HCT116 (cell line): ENCODE measurements around the gene ICAM4. TPM values are rescaled to one million over a fixed set of nuclear protein-coding genes. Genes with fewer than 3 reads are reported as not detected.
A peak's percentile ranks its signal among the peaks of the same experiment; 100 is the strongest.

Experiments used
- ATAC-seq: fragments of 200-7000 bp; cut with Tn5 transposase; 2 replicates; pipeline ENCODE4 v1.9.1; 2020; ENCODE audit warnings: mild to moderate bottlenecking, moderate library complexity
- BruUV-seq: library from RNA; stranded (reverse); fragments of 400-500 nt; replicated peaks from 2 replicates; lab custom pipeline; 2021; lab: Mats Ljungman, UMichigan
- CTCF ChIA-PET: fragments of 300-600 bp; sonication (Branson Sonifier 250); formaldehyde crosslinking; loops from one replicate; lab custom pipeline; 2021; ENCODE audit warnings: antibody characterized with exemption; lab: Charles Lee
- POLR2A ChIA-PET: fragments of 300-600, 350-600 bp; sonication (Branson Sonifier 250); formaldehyde crosslinking; loops from one replicate; lab custom pipeline; 2021; ENCODE audit warnings: antibody characterized with exemption; lab: Charles Lee
- RAD21 ChIA-PET, 2 experiments: fragments of 300-600 bp; sonication (Branson Sonifier 250); formaldehyde crosslinking; loops; one replicate each; lab custom pipeline; 2023; ENCODE audit warnings: low total read pairs in 2 of 2; ENCODE audit not compliant: uncharacterized antibody in 2 of 2, unreplicated experiment in 2 of 2, low non-redundant PET in 1 of 2; lab: Charles Lee
- DNase-seq: peaks from one replicate; pipeline ENCODE4 v3.0.0-alpha.2; 2010; ENCODE audit warnings: low read depth, low spot score
- H2AFZ ChIP-seq: fragments of 200-600 bp; shearing (Covaris generic), sonication (generic); 2 replicates; pipeline ENCODE4 v1.6.1; 2017; ENCODE audit warnings: low read depth, mixed run types, mixed read lengths, antibody characterized with exemption, low read length; ENCODE audit not compliant: poor library complexity, severe bottlenecking
- H3K27ac ChIP-seq: 2 replicates; pipeline ENCODE4 v1.5.1; 2012; ENCODE audit warnings: low read depth, low read length
- H3K27me3 ChIP-seq: fragments of 200-600 bp; sonication (generic); 2 replicates; pipeline ENCODE4 v1.6.1; 2016; ENCODE audit warnings: mixed run types, low read length, mixed read lengths; ENCODE audit not compliant: insufficient read depth
- H3K36me3 ChIP-seq, 2 experiments: fragments of 200-500 bp in 1 of 2; fragments of 200-600 bp in 1 of 2; sonication (Bioruptor generic) in 1 of 2; sonication (generic) in 1 of 2; 2 replicates each; pipeline versions ENCODE4 v1.5.1 to v1.6.1; 2014 to 2016; ENCODE audit warnings: low read length in 2 of 2, inconsistent platforms in 1 of 2, mixed read lengths in 1 of 2, mixed run types in 1 of 2; ENCODE audit not compliant: insufficient read depth in 2 of 2, control insufficient read depth in 1 of 2
- H3K4me1 ChIP-seq, 2 experiments: fragments of 200-600 bp in 1 of 2; sonication (generic) in 1 of 2; 2 replicates each; pipeline versions ENCODE4 v1.5.1 to v1.6.1; 2012 to 2017; ENCODE audit warnings: low read length in 2 of 2, inconsistent platforms in 1 of 2, mild to moderate bottlenecking in 1 of 2, mixed read lengths in 1 of 2, mixed run types in 1 of 2, moderate library complexity in 1 of 2; ENCODE audit not compliant: insufficient read depth in 2 of 2, control insufficient read depth in 1 of 2
- H3K4me2 ChIP-seq: fragments of 200-600 bp; sonication (generic); 2 replicates; pipeline ENCODE4 v1.6.1; 2017; ENCODE audit warnings: mixed run types, low read length, mixed read lengths
- H3K4me3 ChIP-seq, 2 experiments: fragments of 200-600 bp in 1 of 2; sonication (generic) in 1 of 2; replicated peaks in 1 of 2; 2 replicates each; pipeline ENCODE4 v1.5.1; 2011 to 2016; ENCODE audit warnings: low read length in 2 of 2, control low read depth in 1 of 2, low read depth in 1 of 2, mild to moderate bottlenecking in 1 of 2, mixed read lengths in 1 of 2, mixed run types in 1 of 2
- H3K79me2 ChIP-seq: fragments of 200-600 bp; sonication (generic); 2 replicates; pipeline ENCODE4 v1.6.1; 2017; ENCODE audit warnings: mild to moderate bottlenecking, mixed run types, low read length, moderate library complexity, mixed read lengths; ENCODE audit not compliant: insufficient read depth
- H3K9ac ChIP-seq: fragments of 200-600 bp; sonication (generic); 2 replicates; pipeline ENCODE4 v1.6.1; 2016; ENCODE audit warnings: low read length, mixed read lengths
- H3K9me2 ChIP-seq: fragments of 200-600 bp; sonication (generic), shearing (Covaris generic); 2 replicates; pipeline ENCODE4 v1.6.1; 2017; ENCODE audit warnings: mixed run types, mild to moderate bottlenecking, moderate library complexity; ENCODE audit not compliant: insufficient read depth
- H3K9me3 ChIP-seq, 2 experiments: fragments of 200-500 bp in 1 of 2; fragments of 200-600 bp in 1 of 2; sonication (Bioruptor generic) in 1 of 2; sonication (generic) in 1 of 2; 2 replicates each; pipeline ENCODE4 v1.6.1; 2014 to 2017; ENCODE audit warnings: low read length in 2 of 2, mixed read lengths in 2 of 2, inconsistent platforms in 1 of 2, low read depth in 1 of 2, mild to moderate bottlenecking in 1 of 2, mixed run types in 1 of 2, moderate library complexity in 1 of 2; ENCODE audit not compliant: control insufficient read depth in 1 of 2, insufficient read depth in 1 of 2
- H4K20me1 ChIP-seq: fragments of 200-600 bp; sonication (generic), shearing (Covaris generic); 2 replicates; pipeline ENCODE4 v1.6.1; 2017; ENCODE audit warnings: mixed run types, mild to moderate bottlenecking, moderate library complexity; ENCODE audit not compliant: insufficient read depth
- CBX3 ChIP-seq: IDR thresholded peaks from 2 replicates; pipeline ENCODE4 v1.6.1; 2012; ENCODE audit warnings: low read depth
- CEBPB ChIP-seq: IDR thresholded peaks from 2 replicates; pipeline ENCODE4 v1.6.1; 2012; ENCODE audit warnings: low read depth
- ELF1 ChIP-seq: IDR thresholded peaks from 2 replicates; pipeline ENCODE4 v1.6.1; 2012; ENCODE audit warnings: low read depth, borderline replicate concordance
- EZH2 ChIP-seq: fragments of 200-600 bp; sonication (generic); IDR thresholded peaks from 2 replicates; pipeline ENCODE4 v1.6.1; 2017; ENCODE audit warnings: antibody characterized with exemption, mixed run types
- EZH2phosphoT487 ChIP-seq: fragments of 200-600 bp; IDR thresholded peaks from 2 replicates; pipeline ENCODE4 v1.6.1; 2018; ENCODE audit warnings: antibody characterized with exemption, borderline replicate concordance
- FOSL1 ChIP-seq: IDR thresholded peaks from 2 replicates; pipeline ENCODE4 v1.6.1; 2012; ENCODE audit warnings: low read depth
- POLR2A ChIP-seq: IDR thresholded peaks from 2 replicates; pipeline ENCODE4 v1.7.0; 2011; ENCODE audit warnings: borderline replicate concordance; ENCODE audit not compliant: insufficient read depth, insufficient read length; ENCODE audit errors: extremely low read depth
- POLR2AphosphoS5 ChIP-seq: IDR thresholded peaks from 2 replicates; pipeline ENCODE4 v1.6.1; 2011; ENCODE audit warnings: mild to moderate bottlenecking, low read depth, low read length, moderate library complexity
- SRF ChIP-seq: IDR thresholded peaks from 2 replicates; pipeline ENCODE4 v1.6.1; 2012; ENCODE audit warnings: low read depth
- TCF7L2 ChIP-seq: IDR thresholded peaks from 2 replicates; pipeline ENCODE4 v1.7.0; 2011; ENCODE audit warnings: borderline replicate concordance, inconsistent platforms; ENCODE audit not compliant: insufficient read depth, insufficient read length; ENCODE audit errors: extremely low read depth
- YY1 ChIP-seq: IDR thresholded peaks from 2 replicates; pipeline ENCODE4 v1.6.1; 2011; ENCODE audit warnings: low read length, low read depth, moderate library complexity, mild to moderate bottlenecking; ENCODE audit not compliant: insufficient replicate concordance; ENCODE audit errors: extremely low read depth
- ZFX ChIP-seq: fragments of 450-650 bp; IDR thresholded peaks from 2 replicates; pipeline ENCODE4 v1.6.1; 2017
- ZNF274 ChIP-seq: fragments of 200-500 bp; sonication (Bioruptor generic); IDR thresholded peaks from 2 replicates; pipeline ENCODE4 v1.6.1; 2014; ENCODE audit warnings: mild to moderate bottlenecking, low read depth, low read length, inconsistent platforms
- intact Hi-C: fragments of 100-400 bp; cut with micrococcal nuclease; formaldehyde crosslinking; loops from 2 replicates; pipeline ENCODE4 v1.10.0; 2022
- total RNA-seq: library from RNA; stranded (reverse); gene quantifications from one replicate; pipeline ENCODE4 v1.2.1, GENCODE V29; 2021; ENCODE audit not compliant: unreplicated experiment
- TF ChIP-seq, protein P1 (sequence below): IDR thresholded peaks from 2 replicates; pipeline ENCODE4 v1.6.1; 2011; ENCODE audit warnings: mild to moderate bottlenecking, low read length, moderate library complexity; ENCODE audit not compliant: insufficient replicate concordance; ENCODE audit errors: extremely low read depth
- TF ChIP-seq, protein P2 (sequence below): IDR thresholded peaks from 2 replicates; pipeline ENCODE4 v1.6.1; 2012

ICAM4 gene
- total RNA-seq, 1 experiment from 2014 or later = not detected

DNA sequence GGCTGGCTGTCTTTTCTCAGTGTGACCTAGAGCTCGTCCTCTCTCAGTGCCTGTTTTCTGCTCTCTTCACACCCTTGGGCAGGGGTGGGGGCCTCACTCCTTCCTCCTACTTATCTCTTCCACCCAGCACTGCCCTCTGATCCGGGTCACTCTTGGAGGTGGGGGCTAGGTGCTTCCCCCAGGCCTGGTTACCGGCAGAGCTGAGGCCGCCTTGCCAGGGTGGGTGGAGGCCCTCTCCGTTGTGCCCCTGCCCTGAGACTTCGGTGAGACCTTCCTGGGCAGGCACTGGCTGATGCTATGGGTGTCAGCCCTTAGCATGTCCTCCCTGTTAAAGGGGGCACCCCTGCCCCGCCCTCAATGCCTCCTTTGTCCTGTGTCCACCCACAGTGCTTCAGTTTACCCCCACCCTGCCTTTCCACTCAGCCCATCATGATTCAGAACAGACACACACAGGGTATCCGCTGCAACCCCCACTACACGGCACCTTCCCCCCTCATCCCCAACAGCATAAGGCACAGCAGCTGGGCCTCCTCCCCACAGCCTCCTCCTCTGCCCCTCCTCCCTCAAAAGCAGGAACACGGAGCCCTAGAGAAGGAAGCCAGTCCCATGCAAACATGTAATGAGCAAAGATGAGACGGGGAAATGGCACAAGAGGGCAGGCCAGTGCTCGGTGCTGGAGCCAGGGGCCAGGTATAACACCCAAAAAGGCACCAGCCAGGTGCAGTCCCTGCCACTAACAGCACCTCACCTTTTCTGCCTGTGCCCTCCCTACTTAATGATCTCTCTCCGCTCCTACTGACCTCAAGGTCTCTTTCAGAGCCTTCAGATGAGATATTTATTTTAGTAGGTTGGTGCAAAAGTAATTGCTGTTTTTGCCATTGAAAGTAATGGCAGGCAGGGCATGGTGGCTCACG, 13.0 kb downstream of the ICAM4 start:
- H3K4me3 ChIP-seq = no peak overlapping the region
- ChIA-PET RAD21 (no interaction called here), CTCF (no interaction called here), POLR2A (interaction anchor here (1.5 kb wide), 1 partner anchor 10 kb away, joined by 5 read pairs; the partner anchor contains the start of gene ICAM5)
- DNase-seq (no peak), ATAC-seq (0 out of 2 replicates have a peak, but pooled peaks have one; percentile 21)
- H3K4me1 ChIP-seq = peaks cover 0 to 6% of the 10 kb centered on the region in 2 experiments; a peak in 2 of 4 replicates
- H3K4me2 ChIP-seq = no peak overlapping the region
- H3K27me3 ChIP-seq = no peaks in the 10 kb centered on the region
- no peaks in the 10 kb centered on the region for H3K9me2 ChIP-seq
- H3K9me3 ChIP-seq = no peaks in the 10 kb centered on the region
- H3K79me2 ChIP-seq = no peaks in the 10 kb centered on the region
- no peak overlapping the region for H3K9ac ChIP-seq
- no TSS peak for BruUV-seq
- no peak overlapping the region for H3K27ac ChIP-seq
- intact Hi-C loops = no loop called here
- H4K20me1 ChIP-seq = no peaks in the 10 kb centered on the region
- no peaks in the 10 kb centered on the region; a peak in 1 of 4 replicates for H3K36me3 ChIP-seq
- no peak for TF ChIP-seq SRF
- no peak for TF ChIP-seq FOSL1
- no peak for TF ChIP-seq EZH2
- TF ChIP-seq ZNF274 = no peak
- TF ChIP-seq POLR2AphosphoS5 = no peak
- no peak overlapping the region for H2AFZ ChIP-seq

DNA sequence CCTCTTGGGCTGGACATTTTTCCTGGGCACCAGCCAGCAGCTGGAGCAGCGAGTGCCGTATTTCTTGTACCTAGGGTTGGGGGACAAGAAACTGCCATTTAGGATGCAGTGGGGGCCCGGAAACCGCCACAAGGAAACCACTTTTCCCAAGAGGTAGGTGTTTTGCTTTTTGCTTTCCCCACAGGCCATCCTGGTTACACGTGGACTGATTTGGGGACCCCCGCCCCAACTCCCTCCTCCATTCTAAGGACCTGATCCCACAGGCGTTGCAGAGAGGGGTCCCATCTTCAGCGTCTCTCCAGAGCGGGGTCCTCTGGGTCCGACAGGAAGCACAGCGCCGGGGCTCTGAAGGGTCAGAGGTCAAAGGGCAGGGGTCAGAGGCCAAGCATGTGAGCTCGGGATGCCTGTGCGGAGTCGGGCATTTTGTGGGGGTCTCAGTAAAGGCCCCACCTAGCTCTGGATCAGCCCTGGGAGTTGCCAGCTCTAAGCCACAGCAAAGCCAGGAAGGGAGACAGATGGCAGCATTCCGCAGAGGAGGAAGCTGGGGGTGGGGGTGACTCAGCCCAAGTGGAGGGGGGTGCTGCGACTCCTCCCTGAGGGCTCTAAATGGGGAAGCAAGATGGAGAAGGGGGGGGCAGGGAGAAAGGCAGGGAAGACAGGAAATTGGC, 18.5 kb downstream of the ICAM4 start:
- Histone ChIP-seq H3K27ac (no peak overlapping the region), H3K9me2 (no peaks in the 10 kb centered on the region), H3K4me3 (no peak overlapping the region), H3K4me1 (peaks cover 0 to 6% of the 10 kb centered on the region in 2 experiments; a peak in 2 of 4 replicates), H3K9ac (no peak overlapping the region), H3K4me2 (no peak overlapping the region), H2AFZ (no peak overlapping the region), H4K20me1 (no peaks in the 10 kb centered on the region), H3K27me3 (no peaks in the 10 kb centered on the region), H3K79me2 (no peaks in the 10 kb centered on the region), H3K9me3 (no peaks in the 10 kb centered on the region), H3K36me3 (no peaks in the 10 kb centered on the region)
- ChIA-PET CTCF (no interaction called here), RAD21 (no interaction called here), POLR2A (no interaction called here)
- intact Hi-C loops = no loop called here
- no TSS peak for BruUV-seq
- no peak for DNase-seq
- no peak for ATAC-seq
- TF ChIP-seq, protein P1, sequence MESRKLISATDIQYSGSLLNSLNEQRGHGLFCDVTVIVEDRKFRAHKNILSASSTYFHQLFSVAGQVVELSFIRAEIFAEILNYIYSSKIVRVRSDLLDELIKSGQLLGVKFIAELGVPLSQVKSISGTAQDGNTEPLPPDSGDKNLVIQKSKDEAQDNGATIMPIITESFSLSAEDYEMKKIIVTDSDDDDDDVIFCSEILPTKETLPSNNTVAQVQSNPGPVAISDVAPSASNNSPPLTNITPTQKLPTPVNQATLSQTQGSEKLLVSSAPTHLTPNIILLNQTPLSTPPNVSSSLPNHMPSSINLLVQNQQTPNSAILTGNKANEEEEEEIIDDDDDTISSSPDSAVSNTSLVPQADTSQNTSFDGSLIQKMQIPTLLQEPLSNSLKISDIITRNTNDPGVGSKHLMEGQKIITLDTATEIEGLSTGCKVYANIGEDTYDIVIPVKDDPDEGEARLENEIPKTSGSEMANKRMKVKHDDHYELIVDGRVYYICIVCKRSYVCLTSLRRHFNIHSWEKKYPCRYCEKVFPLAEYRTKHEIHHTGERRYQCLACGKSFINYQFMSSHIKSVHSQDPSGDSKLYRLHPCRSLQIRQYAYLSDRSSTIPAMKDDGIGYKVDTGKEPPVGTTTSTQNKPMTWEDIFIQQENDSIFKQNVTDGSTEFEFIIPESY = no peak
- TF ChIP-seq POLR2A (no peak), ELF1 (no peak), YY1 (no peak), POLR2AphosphoS5 (no peak), TCF7L2 (no peak), ZFX (no peak), CEBPB (no peak), EZH2phosphoT487 (no peak), CBX3 (no peak)
- TF ChIP-seq, protein P2, sequence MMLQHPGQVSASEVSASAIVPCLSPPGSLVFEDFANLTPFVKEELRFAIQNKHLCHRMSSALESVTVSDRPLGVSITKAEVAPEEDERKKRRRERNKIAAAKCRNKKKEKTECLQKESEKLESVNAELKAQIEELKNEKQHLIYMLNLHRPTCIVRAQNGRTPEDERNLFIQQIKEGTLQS = no peak
